NCI-H460 (cell line): ENCODE measurements around the gene JAML. TPM values are rescaled to one million over a fixed set of nuclear protein-coding genes. Genes with fewer than 3 reads are reported as not detected.

Source experiments
- DNase-seq: peaks from one replicate; pipeline ENCODE4 v3.0.0-alpha.2; 2016; ENCODE audit warnings: low read depth; ENCODE audit errors: extremely low read depth
- total RNA-seq: library from RNA; depleted of rRNA; stranded (reverse); fragments of >200 nt; shearing (Covaris generic); gene quantifications from 2 replicates; pipeline ENCODE4 v1.2.3, GENCODE V29; 2014

The JAML gene
- total RNA-seq, 1 experiment from 2014 or later = not detected

DNA sequence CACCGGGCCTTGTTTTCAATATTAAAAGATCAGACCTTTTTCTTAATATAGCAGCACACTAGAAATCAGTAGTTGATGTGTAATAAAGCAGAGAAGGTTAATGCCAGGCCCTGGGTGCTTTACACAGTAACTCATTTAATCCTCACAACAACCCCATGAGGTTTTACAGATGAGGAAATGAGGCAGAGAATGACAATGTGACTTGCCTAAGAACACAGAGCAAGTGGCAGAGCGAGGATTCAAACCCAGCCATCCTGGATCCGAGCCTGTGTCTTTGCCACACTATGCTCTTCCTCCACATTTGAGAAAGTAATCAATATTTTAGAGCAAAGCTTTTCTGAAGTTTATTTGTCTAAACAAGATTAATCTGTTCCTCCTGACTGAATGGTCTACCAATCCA is 7.2 kb downstream of the JAML start:
- no peak for DNase-seq

DNA sequence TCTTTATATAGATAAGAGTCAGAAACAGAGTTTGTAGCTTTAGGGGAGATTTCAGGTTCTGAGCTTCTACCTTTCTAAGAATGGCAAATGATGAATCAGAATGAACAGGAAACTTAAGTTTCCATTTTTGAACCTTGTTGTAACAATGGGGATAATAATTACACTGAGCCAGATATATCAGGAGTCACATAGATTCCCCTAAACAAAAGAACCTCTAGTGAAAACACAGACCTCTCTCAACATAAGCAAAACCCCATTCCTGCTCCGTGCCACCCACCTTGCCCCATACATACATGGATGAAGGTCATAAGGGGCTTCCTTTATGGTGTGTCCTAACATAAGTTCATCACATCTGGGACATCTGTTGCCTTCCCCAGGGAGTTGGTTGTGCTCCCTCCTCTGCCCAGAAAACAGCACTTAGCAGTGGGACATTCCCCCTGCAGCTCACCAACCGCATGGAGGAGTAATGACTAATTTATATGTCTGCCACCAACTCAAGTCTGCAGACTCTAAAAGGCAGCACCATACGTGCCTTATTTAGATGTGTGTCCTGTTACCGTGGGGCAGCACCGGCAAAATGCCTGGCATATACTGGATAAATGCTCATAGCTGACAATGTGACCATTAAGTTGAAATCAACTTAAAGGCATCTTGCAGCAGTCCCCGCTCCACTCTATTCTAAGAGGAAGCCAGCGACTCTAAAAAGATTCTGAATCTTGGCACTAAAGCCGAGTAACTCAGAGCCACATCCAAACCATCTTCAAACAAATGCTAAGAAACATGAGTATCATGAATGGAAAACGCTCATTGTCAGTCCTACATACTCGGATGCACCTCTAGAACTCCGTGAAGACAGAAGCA is 8.0 kb downstream of the JAML start:
- no peak for DNase-seq

DNA sequence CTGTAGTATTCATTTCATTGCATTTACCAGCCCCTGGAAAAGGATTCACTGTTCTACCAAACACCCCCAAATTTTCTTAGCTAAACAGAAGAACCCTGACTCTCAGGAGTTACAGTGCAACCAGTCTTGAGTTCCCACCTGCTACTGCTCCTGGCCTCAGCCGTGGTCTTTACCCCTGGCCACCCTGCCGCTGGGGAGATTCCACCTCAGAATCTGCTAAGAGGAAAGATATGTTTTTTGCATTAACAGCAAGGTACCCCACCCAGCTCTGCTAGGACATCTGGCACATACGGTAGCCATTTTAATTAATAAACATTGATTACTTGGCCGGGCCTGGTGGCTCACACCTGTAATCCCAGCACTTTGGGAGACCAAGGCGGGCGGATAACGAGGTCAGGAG is 9.0 kb downstream of the JAML start:
- DNase-seq = no peak

DNA sequence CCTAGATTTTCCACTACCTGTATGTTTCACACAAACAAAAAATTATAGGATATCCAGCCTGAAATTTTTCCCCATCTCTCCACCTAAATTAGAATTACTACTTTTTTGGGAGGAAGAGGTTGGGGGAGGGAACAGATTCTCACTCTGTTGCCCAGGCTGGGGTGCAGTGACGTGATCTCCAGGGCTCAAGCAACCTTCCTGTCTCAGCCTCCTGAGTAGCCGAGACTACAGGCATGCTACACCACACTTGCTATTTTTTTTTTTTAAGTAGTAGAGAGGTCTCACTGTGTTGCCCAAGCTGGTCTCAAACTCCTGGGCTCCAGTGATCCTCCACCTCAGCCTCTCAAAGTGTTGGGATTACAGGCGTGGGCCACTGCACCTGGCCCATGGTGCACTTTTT is 9.5 kb downstream of the JAML start:
- DNase-seq = no peak

DNA sequence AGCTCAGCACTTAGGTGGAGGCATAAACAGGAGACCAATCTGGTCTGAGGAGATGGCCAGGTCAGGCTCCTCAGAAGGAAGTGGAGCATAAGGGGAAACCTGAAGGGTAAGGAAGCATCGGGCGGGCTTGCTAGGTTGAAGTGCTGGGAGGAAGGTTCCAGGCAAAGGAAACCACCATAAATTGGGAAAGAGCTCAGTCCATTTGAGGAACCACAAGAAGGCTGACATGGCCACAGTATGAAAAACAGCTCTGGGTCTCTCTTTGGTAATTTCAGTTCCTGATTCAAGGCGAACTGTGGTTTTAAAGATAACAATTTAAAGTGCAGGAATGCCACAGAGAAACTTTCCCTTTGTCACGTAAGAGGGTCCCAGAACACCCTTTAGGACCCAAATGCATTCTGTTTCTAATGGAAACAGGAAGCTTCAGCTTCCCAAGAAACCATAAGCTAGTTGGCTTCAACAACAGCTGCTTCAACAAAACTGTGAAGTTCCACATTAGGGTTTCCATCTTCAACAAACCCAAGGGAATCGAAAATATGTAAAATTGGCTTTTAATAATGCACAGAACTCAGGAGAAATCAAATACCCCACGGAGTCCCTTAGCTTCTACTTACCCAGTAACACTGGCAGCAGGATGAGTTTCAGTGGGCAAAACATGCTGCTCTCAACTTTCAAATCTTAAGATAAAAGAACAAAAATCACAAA is 10.4 kb downstream of the JAML start:
- DNase-seq = no peak

DNA sequence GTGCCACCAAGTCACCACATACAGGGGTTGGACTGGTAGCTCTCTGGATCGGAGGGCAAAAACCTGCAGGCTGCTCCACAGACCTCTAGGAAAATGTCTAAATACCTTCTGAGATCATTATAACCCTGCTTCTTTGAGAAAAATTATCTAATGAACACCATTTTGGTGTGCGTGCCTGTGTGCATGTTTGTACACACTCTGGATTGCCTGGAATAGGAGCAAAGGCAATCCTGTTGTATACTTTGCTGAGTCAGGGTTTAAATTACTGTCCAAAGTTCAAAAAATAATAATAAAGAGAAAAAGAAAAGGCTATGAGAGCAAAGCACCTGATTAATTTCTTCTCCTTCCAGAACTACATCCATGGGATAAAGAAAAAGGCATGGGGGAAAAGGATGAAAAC is 11.0 kb downstream of the JAML start:
- DNase-seq = no peak

DNA sequence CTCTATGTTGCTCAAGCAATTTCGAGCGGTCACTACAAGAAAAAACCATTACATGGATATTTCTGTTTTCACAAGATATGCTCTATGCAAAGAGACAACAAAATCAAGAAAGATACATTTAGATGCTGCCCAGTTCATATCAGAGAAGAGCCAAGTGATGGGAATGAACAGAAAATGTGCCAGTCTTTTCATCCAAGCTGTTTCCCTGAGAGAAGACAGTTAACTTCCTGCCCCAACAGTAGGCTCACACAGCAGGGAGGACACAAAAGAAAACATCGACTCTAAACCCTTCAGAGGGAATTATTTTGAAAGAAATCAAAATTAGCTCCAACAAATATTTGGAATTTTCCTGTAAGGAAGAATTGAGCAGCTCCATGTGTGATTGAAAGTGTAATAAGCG is 11.6 kb downstream of the JAML start:
- DNase-seq = no peak

DNA sequence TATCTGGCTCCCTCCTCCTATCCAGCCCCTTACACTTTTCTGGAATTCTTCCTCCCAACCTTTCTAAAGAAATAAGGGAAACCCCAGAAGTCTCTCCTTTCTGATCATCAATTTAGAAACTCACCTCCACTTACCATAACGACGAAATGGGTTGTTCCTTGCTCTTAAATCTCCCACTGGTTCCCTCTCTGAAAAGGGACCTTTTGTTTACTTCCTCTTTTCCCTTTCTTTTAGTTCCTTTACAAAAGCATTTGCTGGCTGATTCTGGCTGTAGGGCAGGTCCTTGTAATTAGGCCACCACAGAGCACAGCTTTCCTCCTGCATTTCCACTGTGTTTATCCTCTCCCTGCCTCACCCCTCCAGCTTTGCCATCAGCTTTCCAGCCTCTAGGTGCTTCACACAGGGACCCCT is 12.0 kb downstream of the JAML start:
- DNase-seq = no peak

DNA sequence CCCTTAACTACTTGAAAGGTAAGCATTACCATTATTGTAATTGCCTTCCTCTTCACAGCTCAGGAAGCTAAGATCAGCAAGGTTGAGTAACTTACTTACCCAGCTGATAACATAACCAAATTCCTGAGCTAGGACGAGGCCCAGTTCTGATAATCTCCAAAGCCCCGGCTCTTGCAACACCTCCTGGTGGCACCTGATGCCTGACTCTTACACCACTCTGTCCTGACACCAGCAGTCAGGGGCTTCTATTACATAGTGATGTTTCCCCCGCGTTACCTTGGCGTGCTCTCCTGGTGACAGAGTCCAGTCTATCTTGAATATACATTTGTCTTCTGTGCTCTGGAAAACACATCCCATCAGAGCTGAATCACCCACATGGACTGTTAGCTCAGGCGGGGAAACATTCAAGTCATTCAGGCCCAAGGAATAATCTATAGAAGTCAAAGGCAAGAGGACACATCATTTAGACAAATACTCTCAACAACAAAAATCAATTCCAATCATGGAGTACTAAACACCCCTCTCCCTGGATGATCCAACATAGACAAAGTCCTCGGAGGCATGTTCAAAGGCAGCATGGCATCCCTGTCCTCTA is 12.6 kb downstream of the JAML start:
- no peak for DNase-seq

DNA sequence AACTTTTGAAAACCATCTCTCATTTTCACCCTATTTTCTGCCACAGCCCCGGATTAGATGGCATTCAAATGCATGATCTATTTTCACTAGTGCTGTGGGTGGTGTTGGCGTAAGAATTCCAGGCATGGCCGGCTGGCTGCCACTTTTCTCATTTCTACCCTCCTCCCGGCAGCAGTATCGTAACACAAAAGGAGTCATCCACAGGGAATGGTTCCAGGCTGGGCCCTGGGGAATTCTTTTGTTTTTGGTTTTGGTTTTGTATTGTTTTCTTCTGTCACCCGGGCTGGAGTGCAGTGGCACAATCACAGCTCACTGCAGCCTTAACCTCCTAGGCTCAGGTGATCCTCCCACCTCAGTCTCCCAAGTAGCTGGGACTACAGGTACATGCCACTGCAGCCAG is 13.8 kb downstream of the JAML start:
- no peak for DNase-seq

DNA sequence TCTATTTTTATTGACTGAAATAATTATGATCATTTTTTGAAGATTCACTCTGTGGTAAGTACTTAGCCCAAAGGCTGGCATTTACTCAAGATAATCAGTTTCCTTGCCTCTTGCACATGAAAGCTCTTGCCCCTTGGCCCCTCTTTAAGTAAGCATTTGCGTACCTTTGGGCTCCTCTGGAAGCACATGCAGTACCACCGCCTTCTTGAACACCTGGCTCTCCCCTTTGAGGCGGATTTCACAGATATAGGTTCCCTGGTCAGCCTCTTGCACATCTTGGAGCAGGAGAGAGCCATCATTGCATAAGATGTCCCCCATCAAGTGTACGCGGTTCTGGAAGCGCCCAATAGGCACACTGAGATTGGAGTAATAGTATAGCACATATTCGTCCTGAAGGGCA is 14.5 kb downstream of the JAML start:
- DNase-seq = no peak

DNA sequence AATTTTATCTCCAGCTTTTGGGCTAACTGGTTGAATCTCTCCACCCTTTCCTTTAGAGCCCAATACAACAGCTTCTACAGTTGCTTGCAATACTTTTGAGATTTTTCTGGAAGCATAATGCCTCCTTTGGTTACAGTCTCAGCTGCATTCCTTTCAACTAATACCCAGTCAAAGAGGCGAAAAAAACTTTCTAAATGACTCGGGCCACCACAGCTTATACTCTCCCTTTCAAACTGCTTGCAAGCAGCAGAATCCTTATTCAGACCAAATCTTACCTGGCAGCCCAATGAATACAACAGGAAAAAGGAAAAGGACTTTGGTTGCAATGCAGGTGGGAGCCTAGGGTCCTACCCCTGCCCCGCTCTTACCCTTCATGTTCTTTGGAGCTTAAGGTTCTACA is 15.8 kb downstream of the JAML start:
- DNase-seq = no peak

DNA sequence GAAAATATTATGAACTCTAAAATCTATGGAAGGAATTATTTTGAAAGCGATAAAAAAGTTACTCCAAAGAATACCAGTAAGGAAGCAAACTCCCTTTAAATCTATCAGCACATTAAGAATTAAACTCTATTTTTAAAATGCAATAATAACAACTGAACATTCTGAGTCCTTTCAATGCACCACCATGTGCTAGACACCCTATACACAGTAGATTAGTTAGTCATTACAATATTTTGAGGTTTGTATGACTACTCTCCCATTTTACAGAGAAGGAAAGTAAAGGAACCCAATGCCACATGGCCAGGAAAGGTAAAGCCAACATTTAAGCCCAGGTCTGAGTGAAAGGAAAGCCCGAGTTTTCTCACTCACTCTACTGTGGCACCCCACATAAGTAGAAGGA is 17.7 kb downstream of the JAML start:
- DNase-seq = no peak

DNA sequence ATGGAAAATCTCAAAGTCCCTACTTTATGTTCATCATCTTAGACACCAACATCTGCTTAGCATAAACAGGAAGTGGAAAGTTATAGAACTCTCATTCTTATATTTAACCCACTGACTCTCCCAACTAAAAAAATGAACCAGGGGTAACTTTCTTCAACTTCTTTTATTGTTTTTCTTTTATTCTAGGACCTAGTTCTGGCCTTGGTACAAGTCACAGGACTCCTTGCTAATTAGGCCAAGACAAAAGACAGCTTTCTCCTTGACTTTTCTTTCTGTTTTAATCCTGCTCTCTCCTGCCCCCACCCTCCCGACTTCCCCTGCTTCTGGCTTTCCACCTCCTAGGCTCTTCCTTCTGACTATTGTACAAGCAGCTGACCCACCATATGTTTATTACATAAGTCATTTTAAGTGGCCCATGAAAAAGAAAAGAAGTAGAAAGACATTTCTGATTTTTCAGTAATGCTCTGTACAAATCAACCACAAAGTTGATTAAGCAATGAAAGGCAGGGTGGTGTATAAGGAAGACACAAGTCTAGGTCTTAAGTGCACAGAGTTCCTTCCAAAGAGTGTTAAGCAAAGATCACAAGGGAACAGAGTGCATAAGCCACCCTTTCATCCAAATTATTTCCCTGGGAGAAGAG is 18.3 kb downstream of the JAML start:
- no peak for DNase-seq

DNA sequence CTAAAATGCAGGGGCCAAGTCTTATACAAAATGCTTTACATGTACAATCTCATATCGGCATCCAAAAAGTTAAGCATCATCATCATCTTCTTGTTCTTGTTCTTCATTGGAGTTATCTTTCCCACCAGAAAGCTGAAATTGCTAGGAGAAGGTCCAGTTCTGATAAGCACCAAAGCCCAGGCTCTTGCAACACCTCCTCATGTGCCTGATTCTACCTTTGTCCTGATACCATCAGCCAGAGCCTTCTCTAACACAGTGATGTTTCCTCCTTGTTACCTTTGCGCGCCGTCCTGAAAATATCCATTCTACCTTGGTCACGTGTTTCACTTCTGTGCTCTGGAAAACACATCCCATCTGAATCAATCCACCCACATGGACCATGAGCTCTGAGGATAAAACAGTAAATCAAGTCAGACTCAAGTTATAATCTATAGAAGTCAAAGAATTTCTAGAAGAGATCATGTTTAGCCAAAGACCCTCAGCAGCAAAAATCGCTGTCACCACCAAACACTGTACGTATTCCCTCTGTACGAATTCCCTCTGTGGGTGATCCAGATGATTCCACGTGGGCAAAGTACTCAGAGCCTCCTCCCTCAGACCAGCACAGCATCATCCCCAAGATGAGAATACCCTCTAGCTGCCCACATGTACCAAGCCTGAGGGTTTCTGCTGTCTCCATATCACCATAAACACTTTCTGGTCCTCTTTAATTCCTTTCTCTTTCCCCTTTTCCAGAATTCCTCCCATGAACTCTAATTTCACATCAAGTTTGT is 19.0 kb downstream of the JAML start:
- DNase-seq = no peak

DNA sequence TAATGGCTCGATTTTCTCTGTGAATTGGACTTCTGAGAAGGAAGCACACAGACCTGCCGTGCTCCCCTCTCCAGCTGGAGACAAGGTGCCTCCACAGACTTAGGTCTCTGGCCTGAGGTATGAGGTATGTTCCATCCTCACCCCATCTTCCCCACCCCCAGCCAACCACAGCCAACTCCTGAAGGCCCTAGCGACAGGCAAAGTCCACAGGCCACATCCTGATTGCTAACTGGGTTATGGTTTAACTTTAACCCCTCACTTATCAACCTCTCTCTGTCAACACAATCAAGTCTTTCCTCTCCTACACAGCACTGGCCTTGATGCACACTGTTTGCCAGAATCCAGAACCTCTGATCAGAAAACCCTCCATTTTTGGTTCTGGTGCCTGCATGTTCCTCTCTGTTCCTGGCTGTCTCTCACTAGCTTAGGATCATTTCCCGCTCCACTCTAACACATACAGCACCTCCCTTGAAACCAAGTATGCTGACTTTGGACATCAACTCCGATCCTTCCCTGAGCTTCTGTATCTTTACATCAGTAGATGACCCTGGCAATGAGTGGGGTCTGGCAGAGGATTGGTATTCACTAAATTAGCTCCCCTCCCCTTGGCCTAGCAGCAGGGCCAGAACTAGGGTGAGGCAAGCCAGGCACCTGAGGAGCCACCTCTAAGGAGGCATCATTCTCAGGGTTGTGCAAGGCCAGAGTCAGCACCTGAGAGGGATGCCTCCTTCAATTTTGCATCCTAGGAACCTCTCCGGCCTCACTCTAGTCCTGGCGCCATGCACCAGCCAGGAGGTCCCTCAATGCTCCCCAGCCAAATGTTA is 22.0 kb downstream of the JAML start:
- DNase-seq = no peak

DNA sequence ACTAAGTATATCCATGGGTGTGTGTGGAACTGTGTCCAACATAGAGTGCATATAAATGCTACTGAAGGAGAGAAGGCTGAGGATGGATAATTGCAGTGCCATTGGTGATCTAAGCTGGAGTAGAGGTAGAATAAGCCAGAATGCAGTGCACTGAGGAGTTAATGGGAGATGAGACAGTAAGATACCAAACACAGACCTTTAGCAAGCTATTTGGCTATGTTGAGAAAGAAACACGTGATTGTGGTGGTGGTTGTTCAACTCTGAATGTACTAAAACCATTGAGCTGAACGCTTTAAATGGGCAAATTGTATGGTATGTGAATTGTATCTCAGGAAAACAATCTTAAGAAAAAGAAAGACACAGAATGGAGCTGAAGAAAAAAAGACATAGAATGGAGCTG is 22.8 kb downstream of the JAML start:
- no peak for DNase-seq

DNA sequence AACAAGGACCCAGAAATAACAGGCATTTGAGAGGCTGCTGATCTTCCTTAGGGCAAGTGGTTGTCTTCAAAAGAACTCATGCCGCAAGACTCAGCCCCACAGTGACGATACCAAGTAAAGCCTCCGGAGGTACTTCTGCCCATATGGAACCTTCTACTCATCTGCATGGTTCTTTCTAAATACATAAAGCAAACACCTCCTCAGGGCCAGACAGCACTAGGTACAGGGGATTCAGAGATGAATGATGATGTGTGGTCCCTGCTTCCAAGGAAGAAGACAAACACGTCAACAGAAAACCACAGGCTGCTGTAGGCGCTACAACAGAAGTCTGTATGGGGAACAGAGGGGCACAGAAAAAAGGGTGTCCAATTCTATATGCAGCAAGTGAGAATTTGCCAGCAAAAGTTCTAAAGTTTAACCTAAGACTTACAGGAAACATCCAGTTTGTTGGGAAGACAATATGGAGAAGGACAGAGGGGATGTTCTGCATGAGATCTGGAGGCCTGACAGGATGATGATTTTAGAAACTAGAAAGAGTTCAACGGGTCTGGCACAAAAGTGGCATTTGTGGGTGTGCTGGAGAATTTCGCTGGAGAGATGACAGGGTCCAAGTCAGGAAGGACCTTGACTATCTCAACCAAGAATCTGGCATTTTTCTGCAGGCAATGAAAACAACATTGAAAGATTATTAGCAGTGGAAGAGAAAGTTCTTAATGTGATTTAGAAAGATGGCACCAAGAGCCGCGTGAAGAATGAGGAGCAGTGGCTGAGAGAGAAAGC is 23.7 kb downstream of the JAML start:
- DNase-seq = no peak

DNA sequence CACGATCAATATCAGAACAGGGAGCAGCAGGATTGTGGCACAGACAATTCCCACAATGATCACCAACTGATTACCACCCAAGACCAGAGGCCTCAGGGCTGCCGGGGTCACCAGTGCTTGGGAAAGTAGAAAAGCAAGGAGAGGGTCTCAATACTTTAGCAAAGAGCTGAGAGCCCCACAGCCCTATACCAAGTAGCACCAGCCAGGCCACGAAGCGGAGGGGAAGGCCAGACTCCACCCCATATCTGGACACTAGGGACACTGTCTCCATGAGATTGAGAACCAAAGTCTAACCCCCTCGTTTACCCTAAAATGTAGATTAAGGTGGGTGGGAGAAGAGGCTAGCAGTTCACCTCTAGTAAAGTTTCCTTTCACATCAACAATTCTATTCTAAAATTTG is 24.3 kb downstream of the JAML start:
- DNase-seq = no peak
